Measurements from ENCODE around the gene PTPRM.

- TF ChIP-seq, protein P1, sequence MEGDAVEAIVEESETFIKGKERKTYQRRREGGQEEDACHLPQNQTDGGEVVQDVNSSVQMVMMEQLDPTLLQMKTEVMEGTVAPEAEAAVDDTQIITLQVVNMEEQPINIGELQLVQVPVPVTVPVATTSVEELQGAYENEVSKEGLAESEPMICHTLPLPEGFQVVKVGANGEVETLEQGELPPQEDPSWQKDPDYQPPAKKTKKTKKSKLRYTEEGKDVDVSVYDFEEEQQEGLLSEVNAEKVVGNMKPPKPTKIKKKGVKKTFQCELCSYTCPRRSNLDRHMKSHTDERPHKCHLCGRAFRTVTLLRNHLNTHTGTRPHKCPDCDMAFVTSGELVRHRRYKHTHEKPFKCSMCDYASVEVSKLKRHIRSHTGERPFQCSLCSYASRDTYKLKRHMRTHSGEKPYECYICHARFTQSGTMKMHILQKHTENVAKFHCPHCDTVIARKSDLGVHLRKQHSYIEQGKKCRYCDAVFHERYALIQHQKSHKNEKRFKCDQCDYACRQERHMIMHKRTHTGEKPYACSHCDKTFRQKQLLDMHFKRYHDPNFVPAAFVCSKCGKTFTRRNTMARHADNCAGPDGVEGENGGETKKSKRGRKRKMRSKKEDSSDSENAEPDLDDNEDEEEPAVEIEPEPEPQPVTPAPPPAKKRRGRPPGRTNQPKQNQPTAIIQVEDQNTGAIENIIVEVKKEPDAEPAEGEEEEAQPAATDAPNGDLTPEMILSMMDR (conservative IDR thresholded peaks at IDR 0.05; ENCODE audit: low read depth, low read length), result no peak
- TF ChIP-seq EZH2 (IDR thresholded peaks at IDR 0.05; ENCODE audit: low read length, unreplicated experiment), result no peak
- TF ChIP-seq EZH2phosphoT487 (IDR thresholded peaks at IDR 0.05; ENCODE audit: borderline replicate concordance, low read length), result no peak
Measured at GRCh38 chr18:8364385-8364784, 797.3 kb downstream of the PTPRM start.
